Loucy (cell line): Measurements from ENCODE around the gene LRG1.

ENCODE experiments used
- H2AFZ ChIP-seq: fragments of 200-600 bp; sonication (generic); 2 replicates; pipeline ENCODE4 v1.6.0; 2016; ENCODE audit warnings: antibody characterized with exemption, mild to moderate bottlenecking, low read length, moderate library complexity
- H3F3A ChIP-seq: fragments of 200-600 bp; 2 replicates; pipeline ENCODE4 v1.6.0; 2016; ENCODE audit warnings: antibody characterized with exemption, low read depth, mild to moderate bottlenecking
- H3K27me3 ChIP-seq: fragments of 200-600 bp; sonication (generic); 2 replicates; pipeline ENCODE4 v1.6.1; 2014; ENCODE audit warnings: low read length, mild to moderate bottlenecking; ENCODE audit not compliant: insufficient read depth, poor library complexity, severe bottlenecking
- H3K36me3 ChIP-seq: fragments of 200-600 bp; sonication (generic); 2 replicates; pipeline ENCODE4 v1.6.1; 2016; ENCODE audit warnings: low read length; ENCODE audit not compliant: insufficient read depth
- H3K4me1 ChIP-seq: fragments of 200-600 bp; sonication (generic); 2 replicates; pipeline ENCODE4 v1.5.1; 2014; ENCODE audit warnings: low read length, mild to moderate bottlenecking; ENCODE audit not compliant: insufficient read depth, poor library complexity, severe bottlenecking
- H3K4me2 ChIP-seq: fragments of 200-600 bp; sonication (generic); 2 replicates; pipeline ENCODE4 v1.6.0; 2014; ENCODE audit warnings: antibody characterized with exemption, low read length, low read depth, mild to moderate bottlenecking; ENCODE audit not compliant: poor library complexity, severe bottlenecking
- H3K4me3 ChIP-seq: fragments of 200-600 bp; sonication (generic); 2 replicates; pipeline ENCODE4 v1.5.1; 2014; ENCODE audit warnings: low read length, mild to moderate bottlenecking, mixed read lengths; ENCODE audit not compliant: poor library complexity, severe bottlenecking
- H3K79me2 ChIP-seq: fragments of 200-600 bp; sonication (generic); 2 replicates; pipeline ENCODE4 v1.6.1; 2014; ENCODE audit warnings: low read length; ENCODE audit not compliant: insufficient read depth
- H3K9ac ChIP-seq: fragments of 200-600 bp; sonication (generic); 2 replicates; pipeline ENCODE4 v1.6.0; 2014; ENCODE audit warnings: mild to moderate bottlenecking, low read depth, low read length, moderate library complexity; ENCODE audit not compliant: poor library complexity, severe bottlenecking
- H3K9me2 ChIP-seq: fragments of 200-600 bp; sonication (generic); replicated peaks from 2 replicates; pipeline ENCODE4 v1.6.1; 2016; ENCODE audit warnings: low read depth, low read length, mixed read lengths
- H3K9me3 ChIP-seq: fragments of 200-600 bp; sonication (generic); 2 replicates; pipeline ENCODE4 v1.6.1; 2014; ENCODE audit warnings: mild to moderate bottlenecking, antibody characterized with exemption, low read length, low read depth; ENCODE audit not compliant: insufficient read depth
- H4K20me1 ChIP-seq: fragments of 200-600 bp; sonication (generic); 2 replicates; pipeline ENCODE4 v1.6.0; 2014; ENCODE audit warnings: antibody characterized with exemption, low read length, mild to moderate bottlenecking; ENCODE audit not compliant: insufficient read depth, poor library complexity, severe bottlenecking
- CTCF ChIP-seq: fragments of 200-600 bp; sonication (generic); conservative IDR thresholded peaks from 2 replicates; pipeline ENCODE4 v1.5.1; 2014; ENCODE audit warnings: mild to moderate bottlenecking, antibody characterized with exemption, low read length
- EZH2phosphoT487 ChIP-seq: fragments of 200-600 bp; IDR thresholded peaks from 2 replicates; pipeline ENCODE4 v1.6.1; 2018; ENCODE audit warnings: antibody characterized with exemption, mild to moderate bottlenecking, moderate library complexity, borderline replicate concordance

LRG1 gene

GRCh38 chr19:4516939-4517300 is 22.9 kb downstream of the LRG1 start:
- Histone ChIP-seq H3K36me3 (no peaks in the 10 kb centered on the region), H3K9ac (no peak overlapping the region), H3F3A (no peaks in the 10 kb centered on the region), H2AFZ (no peak overlapping the region), H3K27me3 (no peaks in the 10 kb centered on the region), H3K4me1 (no peaks in the 10 kb centered on the region), H3K4me3 (no peak overlapping the region), H4K20me1 (no peaks in the 10 kb centered on the region), H3K9me2 (no peaks in the 10 kb centered on the region), H3K9me3 (no peaks in the 10 kb centered on the region), H3K4me2 (no peak overlapping the region), H3K79me2 (no peaks in the 10 kb centered on the region)
- no peak for TF ChIP-seq EZH2phosphoT487
- TF ChIP-seq CTCF: no peak

GRCh38 chr19:4516199-4516938 is 23.5 kb downstream of the LRG1 start:
- TF ChIP-seq CTCF: no peak
- TF ChIP-seq EZH2phosphoT487: no peak
- no peaks in the 10 kb centered on the region for H3K36me3 ChIP-seq
- no peak overlapping the region for H2AFZ ChIP-seq
- H3K27me3 ChIP-seq: no peaks in the 10 kb centered on the region
- no peaks in the 10 kb centered on the region for H3K9me3 ChIP-seq
- H4K20me1 ChIP-seq: no peaks in the 10 kb centered on the region
- no peaks in the 10 kb centered on the region for H3K4me1 ChIP-seq
- H3K9me2 ChIP-seq: no peaks in the 10 kb centered on the region
- H3F3A ChIP-seq: no peaks in the 10 kb centered on the region
- no peak overlapping the region for H3K4me3 ChIP-seq
- H3K9ac ChIP-seq: no peak overlapping the region
- no peaks in the 10 kb centered on the region for H3K79me2 ChIP-seq
- H3K4me2 ChIP-seq: no peak overlapping the region

GRCh38 chr19:4515732-4516131 is 24.1 kb downstream of the LRG1 start:
- TF ChIP-seq CTCF (no peak), EZH2phosphoT487 (no peak)
- Histone ChIP-seq H3K9me3 (no peaks in the 10 kb centered on the region), H3K4me3 (no peak overlapping the region), H3K9me2 (no peaks in the 10 kb centered on the region), H3K27me3 (no peaks in the 10 kb centered on the region), H3K9ac (no peak overlapping the region), H4K20me1 (no peaks in the 10 kb centered on the region), H3K79me2 (no peaks in the 10 kb centered on the region), H3K36me3 (no peaks in the 10 kb centered on the region), H3F3A (no peaks in the 10 kb centered on the region), H3K4me1 (no peaks in the 10 kb centered on the region), H2AFZ (no peak overlapping the region), H3K4me2 (no peak overlapping the region)
